Endothelial cell of umbilical vein (primary cell): ENCODE data around the gene GMPPA. TPM values are rescaled to one million over a fixed set of nuclear protein-coding genes. Genes with fewer than 3 reads are reported as not detected.

ENCODE experiments used
- BruUV-seq: library from RNA; stranded (reverse); fragments of 400-500 nt; replicated peaks from 2 replicates; lab custom pipeline; 2021; lab: Mats Ljungman, UMichigan
- CTCF ChIA-PET: fragments of 300-600, 350-600 bp; sonication (Branson Sonifier 250); formaldehyde crosslinking; loops from one replicate; lab custom pipeline; 2021; ENCODE audit warnings: antibody characterized with exemption, inconsistent platforms; lab: Charles Lee
- POLR2A ChIA-PET: fragments of 300-600, 350-600 bp; sonication (Branson Sonifier 250); formaldehyde crosslinking; loops from one replicate; lab custom pipeline; 2021; ENCODE audit warnings: antibody characterized with exemption, inconsistent platforms; lab: Charles Lee
- DNase-seq: peaks from one replicate; pipeline ENCODE4 v3.0.0-alpha.2; 2011; ENCODE audit warnings: low read depth, low spot score
- FAIRE-seq: peaks from 2 replicates; lab custom pipeline; 2011; peaks lifted over from hg19 to GRCh38; lab: Jason Lieb, UNC
- H2AFZ ChIP-seq: 2 replicates; pipeline ENCODE4 v1.6.0; 2012; ENCODE audit warnings: low read depth, low read length, control low read depth, inconsistent platforms
- H3K27ac ChIP-seq: 2 replicates; pipeline ENCODE4 v1.5.1; 2011; ENCODE audit warnings: low read depth, mild to moderate bottlenecking, control low read depth, low read length, moderate library complexity; ENCODE audit not compliant: insufficient read depth
- H3K27me3 ChIP-seq, 2 experiments: 2 replicates each; pipeline versions ENCODE4 v1.6.0 to v1.6.1; 2011; ENCODE audit warnings: low read length in 2 of 2, mixed read lengths in 1 of 2; ENCODE audit not compliant: control insufficient read depth in 2 of 2, insufficient read depth in 2 of 2
- H3K36me3 ChIP-seq, 2 experiments: 2 replicates in 1 of 2; 3 replicates in 1 of 2; pipeline ENCODE4 v1.5.1; 2011; ENCODE audit warnings: low read length in 2 of 2, mild to moderate bottlenecking in 1 of 2, moderate library complexity in 1 of 2; ENCODE audit not compliant: control insufficient read depth in 2 of 2, insufficient read depth in 2 of 2; ENCODE audit errors: extremely low read depth in 1 of 2
- H3K4me1 ChIP-seq: 3 replicates; pipeline ENCODE4 v1.5.1; 2011; ENCODE audit warnings: mild to moderate bottlenecking, low read length; ENCODE audit not compliant: control insufficient read depth, insufficient read depth; ENCODE audit errors: extremely low read depth
- H3K4me2 ChIP-seq: 2 replicates; pipeline ENCODE4 v1.6.1; 2011; ENCODE audit warnings: low read length, control low read depth, mixed read lengths; ENCODE audit not compliant: insufficient read depth
- H3K4me3 ChIP-seq, 3 experiments: fragments of 200-600 bp in 1 of 3; sonication (generic), shearing (Covaris generic) in 1 of 3; replicated peaks in 1 of 3; 2 replicates each; pipeline ENCODE4 v1.5.1; 2011 to 2016; ENCODE audit warnings: control low read depth in 3 of 3, low read length in 3 of 3, mild to moderate bottlenecking in 2 of 3, inconsistent platforms in 1 of 3, low read depth in 1 of 3, moderate library complexity in 1 of 3; ENCODE audit not compliant: insufficient read depth in 1 of 3
- H3K79me2 ChIP-seq: 2 replicates; pipeline ENCODE4 v1.6.0; 2012; ENCODE audit warnings: low read length, inconsistent platforms; ENCODE audit not compliant: control insufficient read depth, insufficient read depth
- H3K9ac ChIP-seq: replicated peaks from 2 replicates; pipeline ENCODE3; 2011; ENCODE audit warnings: low read length, control low read depth; ENCODE audit not compliant: insufficient read depth; ENCODE audit errors: extremely low read depth
- H3K9me1 ChIP-seq: replicated peaks from 3 replicates; pipeline ENCODE4 v1.6.0; 2011; ENCODE audit warnings: mild to moderate bottlenecking, low read length; ENCODE audit not compliant: control insufficient read depth, insufficient read depth; ENCODE audit errors: extremely low read depth
- H3K9me3 ChIP-seq: replicated peaks from 2 replicates; pipeline ENCODE4 v1.5.1; 2012; ENCODE audit warnings: low read length, inconsistent platforms; ENCODE audit not compliant: control insufficient read depth, insufficient read depth
- H4K20me1 ChIP-seq: replicated peaks from 2 replicates; pipeline ENCODE3; 2011; ENCODE audit warnings: mild to moderate bottlenecking, low read length; ENCODE audit not compliant: control insufficient read depth, insufficient read depth; ENCODE audit errors: extremely low read depth
- CTCF ChIP-seq, 2 donors: IDR thresholded peaks; 1 replicate in 1 of 2; 2 replicates in 1 of 2; pipeline ENCODE4 v1.5.1; 2011; ENCODE audit warnings: low read length in 2 of 2, mild to moderate bottlenecking in 2 of 2, moderate library complexity in 2 of 2, control low read depth in 1 of 2, inconsistent platforms in 1 of 2, low read depth in 1 of 2; ENCODE audit not compliant: insufficient read depth in 1 of 2; ENCODE audit errors: extremely low read depth in 1 of 2
- EZH2 ChIP-seq: IDR thresholded peaks from 2 replicates; pipeline ENCODE4 v1.6.1; 2012; ENCODE audit warnings: borderline replicate concordance, low read depth, mild to moderate bottlenecking, moderate library complexity, low read length, inconsistent platforms; ENCODE audit not compliant: severe bottlenecking
- GATA2 ChIP-seq: IDR thresholded peaks from 2 replicates; pipeline ENCODE4 v1.7.0; 2011; ENCODE audit warnings: low read depth, mild to moderate bottlenecking, moderate library complexity, mixed read lengths, low read length; ENCODE audit not compliant: insufficient read length, insufficient read depth
- JUN ChIP-seq: IDR thresholded peaks from 2 replicates; pipeline ENCODE4 v1.6.1; 2011; ENCODE audit warnings: borderline replicate concordance, low read depth; ENCODE audit not compliant: insufficient read length, insufficient read depth
- MAX ChIP-seq: IDR thresholded peaks from 2 replicates; pipeline ENCODE4 v1.6.1; 2011; ENCODE audit not compliant: insufficient read depth, insufficient read length
- MYC ChIP-seq: IDR thresholded peaks from one replicate; pipeline ENCODE4 v1.6.1; 2011; ENCODE audit warnings: mild to moderate bottlenecking, low read depth, low read length
- POLR2A ChIP-seq: IDR thresholded peaks from 2 replicates; pipeline ENCODE4 v1.6.1; 2012; ENCODE audit warnings: low read depth, mild to moderate bottlenecking, control low read depth, low read length
- POLR2AphosphoS5 ChIP-seq: IDR thresholded peaks from 2 replicates; pipeline ENCODE4 v1.6.1; 2012; ENCODE audit warnings: low read depth, mild to moderate bottlenecking, control low read depth, low read length, moderate library complexity; ENCODE audit not compliant: insufficient read depth
- dilution Hi-C: fragments of 300-500 bp; cut with MboI; formaldehyde crosslinking; loops from one replicate; pipeline ENCODE4 v1.15.0; 2019; ENCODE audit warnings: low sequenced_read_pairs; ENCODE audit not compliant: extremely low pct_ligation_motif_present
- intact Hi-C: fragments of 100-400 bp; cut with micrococcal nuclease; formaldehyde crosslinking; loops from one replicate; pipeline ENCODE4 v1.10.0; 2022
- polyA plus RNA-seq, 4 experiments: library from polyadenylated mRNA; depleted of rRNA in 3 of 4; stranded (reverse) in 3 of 4; unstranded in 1 of 4; fragments of >200 nt; gene quantifications; 2 replicates each; pipeline versions ENCODE4 v1.2.1 to v1.2.3, GENCODE V29; 2011 to 2012; ENCODE audit warnings: missing spikeins in 1 of 4
- total RNA-seq: library from RNA; stranded (reverse); gene quantifications from 2 replicates; pipeline ENCODE4 v1.2.3, GENCODE V29; 2021

The GMPPA gene
- total and polyA plus RNA-seq, 2 donors (not counting 3 experiments of a cell fraction or from before 2014, with no cell fraction given): 39.1 to 104 TPM

- no TSS peak for BruUV-seq
- dilution Hi-C loops: no loop called here
These were observed 16.1 kb downstream of the GMPPA start for GRCh38 chr2:219514836-219515235.

DNA sequence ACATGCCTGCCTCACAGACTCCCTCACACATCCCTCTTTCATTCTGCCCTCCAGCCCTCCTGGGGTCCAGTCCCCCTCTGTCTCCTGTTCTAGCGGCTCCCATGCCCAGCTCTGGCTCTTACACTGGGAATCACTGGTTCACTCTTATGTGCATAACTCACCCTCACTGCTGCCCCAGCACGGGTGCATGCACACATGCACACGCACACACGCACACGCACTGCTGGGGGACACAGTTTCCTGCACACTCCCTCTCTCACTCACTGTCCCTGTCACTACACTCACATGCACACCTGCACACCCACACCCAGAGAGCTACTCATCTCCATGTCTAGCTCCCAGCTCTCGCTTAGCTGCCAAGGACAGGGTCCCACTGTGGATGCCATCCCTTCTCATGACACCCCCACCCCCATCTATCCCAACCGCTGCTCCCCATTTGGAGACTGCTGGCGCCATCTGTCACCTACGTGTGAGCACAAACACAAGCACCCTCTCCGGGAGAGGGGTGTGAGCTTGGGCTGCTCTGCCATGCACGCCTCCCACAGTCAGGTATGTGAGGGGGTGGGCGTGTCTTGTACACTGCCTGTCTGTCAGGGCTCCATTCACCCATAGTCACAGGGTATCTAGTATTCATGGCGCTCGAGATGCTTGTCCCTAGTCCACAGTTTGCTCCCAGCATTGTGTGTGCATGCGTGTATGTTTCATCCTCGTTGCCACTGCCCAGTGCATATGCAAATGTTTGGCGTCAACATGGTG lies 17.4 kb downstream of the GMPPA start:
- TF ChIP-seq CTCF (IDR thresholded peaks at IDR 0.05; ENCODE audit: extremely low read depth in 1 of 2, insufficient read depth in 1 of 2, low read depth in 1 of 2, low read length in 2 of 2): no peak
- TF ChIP-seq POLR2AphosphoS5: no peak
- TF ChIP-seq MAX: no peak
- no peak for TF ChIP-seq EZH2
- no peak for TF ChIP-seq POLR2A
- no peak for TF ChIP-seq JUN
- no peak for TF ChIP-seq GATA2
- BruUV-seq: no TSS peak
- Histone ChIP-seq H3K4me1 (no peaks in the 10 kb centered on the region), H3K79me2 (no peaks in the 10 kb centered on the region), H3K4me2 (no peak overlapping the region), H3K9me3 (no peaks in the 10 kb centered on the region), H3K27me3 (peaks cover 55 to 62% of the 10 kb centered on the region in 2 experiments), H3K27ac (no peak overlapping the region), H3K36me3 (no peaks in the 10 kb centered on the region), H3K9ac (no peak overlapping the region), H3K4me3 (no peak overlapping the region), H2AFZ (no peak overlapping the region), H4K20me1 (no peaks in the 10 kb centered on the region), H3K9me1 (no peaks in the 10 kb centered on the region)
- ChIA-PET CTCF (interaction anchor here (1.9 to 6.6 kb wide), 3 partner anchors 11 to 21 kb away, joined by 7 to 39 read pairs (median 8); a partner anchor contains a TSS), POLR2A (interaction anchor here (1.2 kb wide), 1 partner anchor 17 kb away, joined by 4 read pairs; the partner anchor contains the start of gene GMPPA)
- FAIRE-seq: no peak
- dilution Hi-C loops: no loop called here
- intact Hi-C loops: no loop called here
- no peak for DNase-seq

More at GRCh38 chr2:219514836-219515235, 16.1 kb downstream of the GMPPA start:
- H3K27me3 ChIP-seq: peaks cover 63 to 67% of the 10 kb centered on the region in 2 experiments
- H3K4me3 ChIP-seq: no peak overlapping the region
- no peaks in the 10 kb centered on the region for H3K79me2 ChIP-seq
- no peak for TF ChIP-seq EZH2
- no peak for TF ChIP-seq POLR2A
- no peak for TF ChIP-seq POLR2AphosphoS5
- TF ChIP-seq MYC: no peak
- no peak for TF ChIP-seq MAX
- H3K9ac ChIP-seq: no peak overlapping the region
- H3K9me3 ChIP-seq: no peaks in the 10 kb centered on the region
- no peaks in the 10 kb centered on the region for H3K9me1 ChIP-seq
- no peaks in the 10 kb centered on the region for H4K20me1 ChIP-seq
- no peaks in the 10 kb centered on the region for H3K36me3 ChIP-seq
- H3K27ac ChIP-seq: no peak overlapping the region
- no peaks in the 10 kb centered on the region for H3K4me1 ChIP-seq
- H3K4me2 ChIP-seq: no peak overlapping the region
- H2AFZ ChIP-seq: no peak overlapping the region
- intact Hi-C loops: no loop called here
- no peak for FAIRE-seq
- ChIA-PET POLR2A (no interaction called here), CTCF (interaction anchor here (1.9 to 6.6 kb wide), 2 partner anchors 15 to 19 kb away, joined by 8 to 39 read pairs; a partner anchor contains a TSS)
- no peak for DNase-seq
